ENCODE data around the gene STEAP3. TPM values are rescaled to one million over a fixed set of nuclear protein-coding genes. Genes with fewer than 3 reads are reported as not detected.

STEAP3 gene
- total RNA-seq, 1 donor from 2014 or later, result 38.8 TPM

DNA sequence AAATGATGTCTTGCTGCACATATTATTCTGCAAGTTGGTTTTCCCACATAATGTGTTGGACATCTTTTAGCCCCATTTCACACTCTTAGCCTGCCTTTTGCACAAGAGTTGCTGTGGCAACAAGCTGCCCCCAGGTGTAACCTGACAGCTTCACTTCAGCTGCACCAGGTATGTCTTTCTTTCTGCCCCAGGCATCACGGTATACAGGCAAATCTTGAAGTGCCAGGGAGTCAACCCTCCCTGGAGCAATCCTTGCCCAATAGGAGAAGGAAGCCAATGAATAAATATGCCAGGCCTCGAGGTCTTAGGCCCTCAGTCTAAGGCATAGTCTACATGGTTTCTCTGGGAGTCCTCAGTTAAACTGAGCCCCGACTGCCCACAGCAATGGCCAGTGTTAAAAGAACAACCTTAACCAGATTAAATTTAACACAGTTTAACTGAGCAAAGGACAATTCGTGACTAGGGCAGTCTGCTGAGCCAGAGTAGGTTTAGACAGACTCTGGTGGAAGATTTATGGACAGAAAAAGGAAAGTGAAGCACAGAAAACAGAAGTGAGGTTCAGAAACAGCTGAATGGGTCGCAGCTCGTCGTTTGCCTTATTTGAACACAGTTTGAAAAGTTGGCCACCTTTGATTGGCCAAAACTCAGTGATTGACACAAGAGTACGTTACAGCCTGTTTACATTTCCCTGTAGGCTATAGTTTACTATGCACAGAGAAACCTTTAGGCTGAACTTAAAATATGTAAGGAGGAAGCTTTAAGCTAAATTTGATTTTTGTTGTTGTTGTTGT, 33.1 kb upstream of the STEAP3 start:
- Histone ChIP-seq H2AFZ (ENCODE audit: low read depth, low read length) (no peak overlapping the region), H3K79me2 (ENCODE audit: insufficient read depth, low read length) (no peaks in the 10 kb centered on the region)

DNA sequence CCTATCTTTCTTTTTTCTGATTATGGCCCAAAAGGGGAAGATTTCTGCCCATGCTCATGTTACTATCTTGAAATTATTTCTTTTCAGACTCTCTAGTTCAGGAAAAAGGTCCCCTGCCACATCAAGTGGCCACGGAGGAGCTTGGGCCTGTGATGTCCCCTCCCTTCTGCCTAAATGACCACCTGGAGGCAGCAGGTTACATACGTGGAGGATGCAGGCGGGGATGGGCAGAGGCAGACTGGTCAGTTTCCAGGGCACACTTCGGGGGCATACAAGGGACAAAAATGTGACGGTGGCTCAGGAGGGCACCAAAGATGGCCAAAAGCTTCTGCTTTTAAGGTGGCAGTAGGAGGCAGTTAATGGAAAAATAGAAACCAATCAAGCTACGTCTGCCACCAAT, 30.7 kb upstream of the STEAP3 start:
- H3K9me3 ChIP-seq (ENCODE audit: insufficient read depth, low read depth, low read length), result no peaks in the 10 kb centered on the region
- Mint-ChIP-seq H3K36me3 (ENCODE audit: low read depth, unreplicated experiment) (no peaks in the 10 kb centered on the region), H3K4me1 (ENCODE audit: low read depth, unreplicated experiment) (peaks cover 22% of the 10 kb centered on the region), H3K27me3 (ENCODE audit: low read depth, unreplicated experiment) (peaks cover 7% of the 10 kb centered on the region), H3K4me3 (ENCODE audit: unreplicated experiment) (no peak overlapping the region), H3K27ac (ENCODE audit: unreplicated experiment) (no peak overlapping the region), H3K9me3 (ENCODE audit: unreplicated experiment) (peaks cover 6% of the 10 kb centered on the region)
- FAIRE-seq, result no peak
- TF ChIP-seq EZH2 (IDR thresholded peaks at IDR 0.05; ENCODE audit: insufficient read depth, low read length), result no peak
- TF ChIP-seq, protein P1, sequence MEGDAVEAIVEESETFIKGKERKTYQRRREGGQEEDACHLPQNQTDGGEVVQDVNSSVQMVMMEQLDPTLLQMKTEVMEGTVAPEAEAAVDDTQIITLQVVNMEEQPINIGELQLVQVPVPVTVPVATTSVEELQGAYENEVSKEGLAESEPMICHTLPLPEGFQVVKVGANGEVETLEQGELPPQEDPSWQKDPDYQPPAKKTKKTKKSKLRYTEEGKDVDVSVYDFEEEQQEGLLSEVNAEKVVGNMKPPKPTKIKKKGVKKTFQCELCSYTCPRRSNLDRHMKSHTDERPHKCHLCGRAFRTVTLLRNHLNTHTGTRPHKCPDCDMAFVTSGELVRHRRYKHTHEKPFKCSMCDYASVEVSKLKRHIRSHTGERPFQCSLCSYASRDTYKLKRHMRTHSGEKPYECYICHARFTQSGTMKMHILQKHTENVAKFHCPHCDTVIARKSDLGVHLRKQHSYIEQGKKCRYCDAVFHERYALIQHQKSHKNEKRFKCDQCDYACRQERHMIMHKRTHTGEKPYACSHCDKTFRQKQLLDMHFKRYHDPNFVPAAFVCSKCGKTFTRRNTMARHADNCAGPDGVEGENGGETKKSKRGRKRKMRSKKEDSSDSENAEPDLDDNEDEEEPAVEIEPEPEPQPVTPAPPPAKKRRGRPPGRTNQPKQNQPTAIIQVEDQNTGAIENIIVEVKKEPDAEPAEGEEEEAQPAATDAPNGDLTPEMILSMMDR (IDR thresholded peaks at IDR 0.05; ENCODE audit: insufficient read depth, low read depth, low read length), result no peak
- no peaks in the 10 kb centered on the region for H4K20me1 ChIP-seq (ENCODE audit: insufficient read depth, low read length)
- no peak overlapping the region for H3K9ac ChIP-seq (ENCODE audit: low read length)
- peaks cover 3% of the 10 kb centered on the region for H3K27me3 ChIP-seq (ENCODE audit: insufficient read depth, low read length)
- H3K4me1 ChIP-seq (ENCODE audit: insufficient read depth, low read length), result peaks cover 2% of the 10 kb centered on the region
- H2AFZ ChIP-seq (ENCODE audit: low read depth, low read length), result no peak overlapping the region
- H3K4me3 ChIP-seq (ENCODE audit: insufficient read depth, low read depth, low read length), result no peak overlapping the region
- H3K4me2 ChIP-seq (ENCODE audit: low read length), result no peak overlapping the region
- H3K79me2 ChIP-seq (ENCODE audit: insufficient read depth, low read length), result no peaks in the 10 kb centered on the region
- DNase-seq (ENCODE audit: low read depth), result no peak
- no peak overlapping the region for H3K27ac ChIP-seq (ENCODE audit: low read depth, low read length)
- H3K36me3 ChIP-seq (ENCODE audit: insufficient read depth, low read length), result no peaks in the 10 kb centered on the region

More for the DNA sequence above, 33.1 kb upstream of the STEAP3 start:
- Mint-ChIP-seq H3K4me3 (ENCODE audit: unreplicated experiment) (no peak overlapping the region), H3K36me3 (ENCODE audit: low read depth, unreplicated experiment) (no peaks in the 10 kb centered on the region), H3K27me3 (ENCODE audit: low read depth, unreplicated experiment) (peaks cover 17% of the 10 kb centered on the region), H3K9me3 (ENCODE audit: unreplicated experiment) (peaks cover 2% of the 10 kb centered on the region), H3K4me1 (ENCODE audit: low read depth, unreplicated experiment) (peaks cover 2% of the 10 kb centered on the region), H3K27ac (ENCODE audit: unreplicated experiment) (no peak overlapping the region)
- no peak for TF ChIP-seq EZH2 (IDR thresholded peaks at IDR 0.05; ENCODE audit: insufficient read depth, low read length)
- TF ChIP-seq, protein P1 (IDR thresholded peaks at IDR 0.05; ENCODE audit: insufficient read depth, low read depth, low read length), result no peak
- Histone ChIP-seq H3K9ac (ENCODE audit: low read length) (no peak overlapping the region), H3K27ac (ENCODE audit: low read depth, low read length) (no peak overlapping the region), H4K20me1 (ENCODE audit: insufficient read depth, low read length) (no peaks in the 10 kb centered on the region), H3K36me3 (ENCODE audit: insufficient read depth, low read length) (no peaks in the 10 kb centered on the region), H3K27me3 (ENCODE audit: insufficient read depth, low read length) (no peaks in the 10 kb centered on the region), H3K4me2 (ENCODE audit: low read length) (no peak overlapping the region), H3K4me1 (ENCODE audit: insufficient read depth, low read length) (no peaks in the 10 kb centered on the region), H3K9me3 (ENCODE audit: insufficient read depth, low read depth, low read length) (no peaks in the 10 kb centered on the region), H3K4me3 (ENCODE audit: insufficient read depth, low read depth, low read length) (no peak overlapping the region)
- DNase-seq (ENCODE audit: low read depth), result no peak
- no peak for FAIRE-seq

DNA sequence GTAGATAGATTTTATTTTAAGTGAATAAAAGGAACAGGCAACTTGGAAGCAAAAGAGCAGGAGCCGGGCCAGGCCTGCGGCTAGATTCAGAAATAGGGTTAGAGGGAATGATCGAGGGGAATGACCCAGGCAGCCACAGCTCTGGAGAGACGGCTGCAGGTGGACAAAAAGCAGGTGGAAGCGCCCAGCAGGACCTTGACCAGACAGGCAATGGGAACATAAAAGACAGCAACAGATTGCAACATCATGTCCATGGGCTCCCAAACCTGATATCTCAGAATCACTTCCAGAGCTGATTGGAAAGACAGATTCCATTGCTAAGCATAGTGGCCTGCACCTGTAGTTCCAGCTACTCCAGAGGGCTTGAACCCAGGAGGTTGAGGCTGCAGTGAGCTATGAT, 28.6 kb upstream of the STEAP3 start:
- Mint-ChIP-seq H3K9me3 (ENCODE audit: unreplicated experiment) (peaks cover 6% of the 10 kb centered on the region), H3K4me1 (ENCODE audit: low read depth, unreplicated experiment) (peaks cover 34% of the 10 kb centered on the region), H3K36me3 (ENCODE audit: low read depth, unreplicated experiment) (no peaks in the 10 kb centered on the region), H3K4me3 (ENCODE audit: unreplicated experiment) (no peak overlapping the region), H3K27ac (ENCODE audit: unreplicated experiment) (peak overlapping the region; percentile 51), H3K27me3 (ENCODE audit: low read depth, unreplicated experiment) (peaks cover 2% of the 10 kb centered on the region)
- Histone ChIP-seq H3K4me3 (ENCODE audit: insufficient read depth, low read depth, low read length) (no peak overlapping the region), H3K79me2 (ENCODE audit: insufficient read depth, low read length) (no peaks in the 10 kb centered on the region), H3K9me3 (ENCODE audit: insufficient read depth, low read depth, low read length) (no peaks in the 10 kb centered on the region), H3K27me3 (ENCODE audit: insufficient read depth, low read length) (peaks cover 3% of the 10 kb centered on the region), H3K4me2 (ENCODE audit: low read length) (no peak overlapping the region), H3K36me3 (ENCODE audit: insufficient read depth, low read length) (no peaks in the 10 kb centered on the region), H3K27ac (ENCODE audit: low read depth, low read length) (no peak overlapping the region), H4K20me1 (ENCODE audit: insufficient read depth, low read length) (no peaks in the 10 kb centered on the region), H2AFZ (ENCODE audit: low read depth, low read length) (no peak overlapping the region), H3K9ac (ENCODE audit: low read length) (no peak overlapping the region), H3K4me1 (ENCODE audit: insufficient read depth, low read length) (peaks cover 11% of the 10 kb centered on the region)
- FAIRE-seq (no peak), DNase-seq (ENCODE audit: low read depth) (no peak)
- TF ChIP-seq EZH2 (IDR thresholded peaks at IDR 0.05; ENCODE audit: insufficient read depth, low read length), result no peak
- TF ChIP-seq, protein P1 (IDR thresholded peaks at IDR 0.05; ENCODE audit: insufficient read depth, low read depth, low read length), result no peak

All from astrocyte (in vitro differentiated cells and primary cell).